ENCODE measurements around the gene CPZ.

CPZ gene

DNA sequence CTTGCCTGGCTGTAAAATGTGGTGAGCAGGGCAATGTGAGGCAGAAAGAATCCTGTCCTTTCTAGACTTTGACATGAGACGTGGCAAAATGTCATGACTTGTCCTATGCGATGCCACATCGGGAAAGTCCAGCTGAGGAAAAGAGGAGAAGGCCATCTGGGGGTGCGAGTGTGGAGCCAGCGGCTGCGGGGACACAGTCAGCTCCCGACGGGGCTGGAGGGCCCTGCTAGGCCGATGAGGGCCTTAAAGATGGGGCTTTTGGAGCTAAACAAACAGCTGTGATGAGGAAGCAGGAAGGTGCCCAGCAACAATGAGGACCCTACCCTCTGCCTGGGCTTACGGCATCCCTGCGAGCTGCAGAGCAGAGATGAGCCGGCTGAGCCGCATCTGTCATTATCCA, 7.7 kb downstream of the CPZ start:
- no peak for TF ChIP-seq CEBPB (IDR thresholded peaks at IDR 0.05)
- TF ChIP-seq, protein P1, sequence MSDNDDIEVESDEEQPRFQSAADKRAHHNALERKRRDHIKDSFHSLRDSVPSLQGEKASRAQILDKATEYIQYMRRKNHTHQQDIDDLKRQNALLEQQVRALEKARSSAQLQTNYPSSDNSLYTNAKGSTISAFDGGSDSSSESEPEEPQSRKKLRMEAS (IDR thresholded peaks at IDR 0.05), result no peak
- no peak for TF ChIP-seq CREB1 (IDR thresholded peaks at IDR 0.05; ENCODE audit: low read depth)
- TF ChIP-seq, protein P2, sequence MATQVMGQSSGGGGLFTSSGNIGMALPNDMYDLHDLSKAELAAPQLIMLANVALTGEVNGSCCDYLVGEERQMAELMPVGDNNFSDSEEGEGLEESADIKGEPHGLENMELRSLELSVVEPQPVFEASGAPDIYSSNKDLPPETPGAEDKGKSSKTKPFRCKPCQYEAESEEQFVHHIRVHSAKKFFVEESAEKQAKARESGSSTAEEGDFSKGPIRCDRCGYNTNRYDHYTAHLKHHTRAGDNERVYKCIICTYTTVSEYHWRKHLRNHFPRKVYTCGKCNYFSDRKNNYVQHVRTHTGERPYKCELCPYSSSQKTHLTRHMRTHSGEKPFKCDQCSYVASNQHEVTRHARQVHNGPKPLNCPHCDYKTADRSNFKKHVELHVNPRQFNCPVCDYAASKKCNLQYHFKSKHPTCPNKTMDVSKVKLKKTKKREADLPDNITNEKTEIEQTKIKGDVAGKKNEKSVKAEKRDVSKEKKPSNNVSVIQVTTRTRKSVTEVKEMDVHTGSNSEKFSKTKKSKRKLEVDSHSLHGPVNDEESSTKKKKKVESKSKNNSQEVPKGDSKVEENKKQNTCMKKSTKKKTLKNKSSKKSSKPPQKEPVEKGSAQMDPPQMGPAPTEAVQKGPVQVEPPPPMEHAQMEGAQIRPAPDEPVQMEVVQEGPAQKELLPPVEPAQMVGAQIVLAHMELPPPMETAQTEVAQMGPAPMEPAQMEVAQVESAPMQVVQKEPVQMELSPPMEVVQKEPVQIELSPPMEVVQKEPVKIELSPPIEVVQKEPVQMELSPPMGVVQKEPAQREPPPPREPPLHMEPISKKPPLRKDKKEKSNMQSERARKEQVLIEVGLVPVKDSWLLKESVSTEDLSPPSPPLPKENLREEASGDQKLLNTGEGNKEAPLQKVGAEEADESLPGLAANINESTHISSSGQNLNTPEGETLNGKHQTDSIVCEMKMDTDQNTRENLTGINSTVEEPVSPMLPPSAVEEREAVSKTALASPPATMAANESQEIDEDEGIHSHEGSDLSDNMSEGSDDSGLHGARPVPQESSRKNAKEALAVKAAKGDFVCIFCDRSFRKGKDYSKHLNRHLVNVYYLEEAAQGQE (IDR thresholded peaks at IDR 0.05; ENCODE audit: low read depth), result no peak
- TF ChIP-seq ZBTB7A (IDR thresholded peaks at IDR 0.05; ENCODE audit: low read depth), result no peak
- no peak for TF ChIP-seq EP300 (IDR thresholded peaks at IDR 0.05; ENCODE audit: borderline replicate concordance)
- no peak for TF ChIP-seq NFIC (IDR thresholded peaks at IDR 0.05)
- no peak for TF ChIP-seq TCF12 (IDR thresholded peaks at IDR 0.05; ENCODE audit: low read depth)
- TF ChIP-seq, protein P3, sequence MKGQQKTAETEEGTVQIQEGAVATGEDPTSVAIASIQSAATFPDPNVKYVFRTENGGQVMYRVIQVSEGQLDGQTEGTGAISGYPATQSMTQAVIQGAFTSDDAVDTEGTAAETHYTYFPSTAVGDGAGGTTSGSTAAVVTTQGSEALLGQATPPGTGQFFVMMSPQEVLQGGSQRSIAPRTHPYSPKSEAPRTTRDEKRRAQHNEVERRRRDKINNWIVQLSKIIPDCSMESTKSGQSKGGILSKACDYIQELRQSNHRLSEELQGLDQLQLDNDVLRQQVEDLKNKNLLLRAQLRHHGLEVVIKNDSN (IDR thresholded peaks at IDR 0.05), result no peak
- TF ChIP-seq YY1 (IDR thresholded peaks at IDR 0.05; ENCODE audit: low read depth), result no peak
- TF ChIP-seq TEAD4 (IDR thresholded peaks at IDR 0.05), result no peak
- TF ChIP-seq TAF1 (IDR thresholded peaks at IDR 0.05; ENCODE audit: low read depth), result no peak
- TF ChIP-seq RAD21 (IDR thresholded peaks at IDR 0.05; ENCODE audit: low read depth), result no peak
- no peak for TF ChIP-seq FOXM1 (IDR thresholded peaks at IDR 0.05; ENCODE audit: borderline replicate concordance, low read depth)

DNA sequence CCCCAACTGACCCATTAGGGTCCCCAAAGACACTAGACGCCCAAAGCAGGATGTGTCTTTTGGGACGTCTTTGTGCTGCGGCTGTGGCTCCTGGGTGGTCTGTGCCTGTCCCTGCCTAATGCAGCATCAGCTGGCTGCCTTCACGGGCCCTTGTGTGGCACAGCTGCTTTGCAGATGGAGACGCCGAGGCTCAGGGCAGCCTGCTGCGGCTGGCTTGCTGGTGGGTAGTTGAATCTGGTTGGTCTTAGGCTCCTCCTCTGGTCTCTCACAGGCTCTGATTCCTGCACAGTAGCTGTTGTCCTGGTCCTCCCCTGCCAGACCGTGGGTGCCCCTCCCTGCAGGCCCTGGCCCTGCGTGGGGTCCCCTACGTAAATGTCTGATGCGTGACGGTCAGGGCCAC, 8.1 kb downstream of the CPZ start:
- no peak for TF ChIP-seq YY1 (IDR thresholded peaks at IDR 0.05; ENCODE audit: low read depth)
- TF ChIP-seq NFIC (IDR thresholded peaks at IDR 0.05), result no peak
- TF ChIP-seq CEBPB (IDR thresholded peaks at IDR 0.05), result no peak
- TF ChIP-seq FOXM1 (IDR thresholded peaks at IDR 0.05; ENCODE audit: borderline replicate concordance, low read depth), result no peak
- TF ChIP-seq, protein P2 (IDR thresholded peaks at IDR 0.05; ENCODE audit: low read depth), result no peak
- TF ChIP-seq, protein P1 (IDR thresholded peaks at IDR 0.05), result no peak
- TF ChIP-seq, protein P3 (IDR thresholded peaks at IDR 0.05), result no peak
- TF ChIP-seq CREB1 (IDR thresholded peaks at IDR 0.05; ENCODE audit: low read depth), result no peak
- TF ChIP-seq EGR1 (IDR thresholded peaks at IDR 0.05), result no peak
- TF ChIP-seq TCF12 (IDR thresholded peaks at IDR 0.05; ENCODE audit: low read depth), result no peak
- no peak for TF ChIP-seq RAD21 (IDR thresholded peaks at IDR 0.05; ENCODE audit: low read depth)
- TF ChIP-seq TAF1 (IDR thresholded peaks at IDR 0.05; ENCODE audit: low read depth), result no peak
- TF ChIP-seq TEAD4 (IDR thresholded peaks at IDR 0.05), result no peak
- no peak for TF ChIP-seq EP300 (IDR thresholded peaks at IDR 0.05; ENCODE audit: borderline replicate concordance)
- no peak for TF ChIP-seq ZBTB7A (IDR thresholded peaks at IDR 0.05; ENCODE audit: low read depth)

DNA sequence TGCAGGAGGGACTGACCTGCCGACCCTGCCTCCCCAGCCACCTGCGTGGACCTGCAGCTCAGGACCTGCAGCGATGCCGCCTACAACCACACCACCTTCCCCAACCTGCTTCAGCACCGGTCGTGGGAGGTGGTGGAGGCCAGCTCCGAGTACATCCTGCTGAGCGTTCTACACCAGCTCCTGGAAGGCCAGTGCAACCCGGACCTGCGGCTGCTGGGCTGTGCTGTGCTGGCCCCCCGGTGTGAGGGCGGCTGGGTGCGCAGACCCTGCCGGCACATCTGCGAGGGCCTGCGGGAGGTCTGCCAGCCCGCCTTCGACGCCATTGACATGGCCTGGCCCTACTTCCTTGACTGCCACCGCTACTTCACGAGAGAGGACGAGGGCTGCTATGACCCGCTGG, 8.5 kb downstream of the CPZ start:
- TF ChIP-seq ZBTB7A (IDR thresholded peaks at IDR 0.05; ENCODE audit: low read depth), result no peak
- TF ChIP-seq, protein P1 (IDR thresholded peaks at IDR 0.05), result no peak
- TF ChIP-seq CEBPB (IDR thresholded peaks at IDR 0.05), result no peak
- TF ChIP-seq, protein P2 (IDR thresholded peaks at IDR 0.05; ENCODE audit: low read depth), result no peak
- no peak for TF ChIP-seq NFIC (IDR thresholded peaks at IDR 0.05)
- TF ChIP-seq CREB1 (IDR thresholded peaks at IDR 0.05; ENCODE audit: low read depth), result no peak
- TF ChIP-seq, protein P3 (IDR thresholded peaks at IDR 0.05), result no peak

DNA sequence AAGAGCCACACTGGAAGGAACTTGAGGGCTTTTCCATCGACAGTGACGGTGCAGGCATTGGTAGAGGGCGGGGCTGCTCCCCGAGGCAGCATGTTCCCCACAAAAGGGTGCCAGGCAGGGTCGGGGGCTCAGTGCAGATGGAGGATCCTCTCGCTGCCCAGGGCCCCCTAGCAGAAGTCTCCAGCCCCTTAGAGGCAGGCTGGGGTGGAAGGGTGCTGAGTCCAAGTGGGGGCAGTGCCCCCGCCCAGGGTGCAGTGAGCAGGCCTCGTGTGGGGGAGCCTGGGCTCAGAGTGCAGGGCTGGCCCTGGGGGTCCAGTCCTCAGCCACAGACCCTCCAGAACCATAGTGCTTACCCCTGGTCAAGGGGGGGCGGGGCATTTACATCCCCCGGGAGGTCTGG, 9.0 kb downstream of the CPZ start:
- TF ChIP-seq NFIC (IDR thresholded peaks at IDR 0.05), result no peak
- no peak for TF ChIP-seq EGR1 (IDR thresholded peaks at IDR 0.05)
- no peak for TF ChIP-seq RAD21 (IDR thresholded peaks at IDR 0.05; ENCODE audit: low read depth)
- TF ChIP-seq CEBPB (IDR thresholded peaks at IDR 0.05), result no peak
- TF ChIP-seq, protein P3 (IDR thresholded peaks at IDR 0.05), result no peak
- TF ChIP-seq YY1 (IDR thresholded peaks at IDR 0.05; ENCODE audit: low read depth), result no peak
- TF ChIP-seq TCF12 (IDR thresholded peaks at IDR 0.05; ENCODE audit: low read depth), result no peak
- no peak for TF ChIP-seq ZBTB7A (IDR thresholded peaks at IDR 0.05; ENCODE audit: low read depth)
- TF ChIP-seq, protein P2 (IDR thresholded peaks at IDR 0.05; ENCODE audit: low read depth), result no peak
- TF ChIP-seq EP300 (IDR thresholded peaks at IDR 0.05; ENCODE audit: borderline replicate concordance), result no peak
- no peak for TF ChIP-seq CREB1 (IDR thresholded peaks at IDR 0.05; ENCODE audit: low read depth)
- TF ChIP-seq TAF1 (IDR thresholded peaks at IDR 0.05; ENCODE audit: low read depth), result no peak

Measured in Ishikawa (cell line).